ENCODE data around the gene CGB3. TPM values are rescaled to one million over a fixed set of nuclear protein-coding genes. Genes with fewer than 3 reads are reported as not detected.

Gene CGB3
- total RNA-seq, 1 experiment from 2014 or later = not detected

DNA sequence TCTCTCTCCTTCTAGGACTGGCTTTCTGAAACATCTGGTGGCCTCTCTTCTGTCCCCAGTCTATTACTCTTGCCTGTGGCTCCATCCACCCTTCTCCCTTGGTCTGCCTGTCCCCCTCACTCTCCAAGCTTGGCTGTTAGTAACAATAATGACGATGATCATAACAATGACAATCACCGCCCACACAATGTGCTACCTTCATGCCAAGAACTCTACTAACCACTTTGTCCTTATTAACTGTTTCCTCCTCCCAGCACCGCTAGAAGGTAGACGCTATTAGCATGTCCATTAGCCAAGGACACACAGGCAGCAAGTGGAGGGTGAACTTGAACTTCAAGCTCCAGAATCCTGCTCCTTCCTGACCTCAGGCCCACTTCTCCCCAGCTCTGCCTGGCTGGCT, 33.7 kb downstream of the CGB3 start:
- intact Hi-C loops (cut with micrococcal nuclease) = no loop called here
- H3K36me3 ChIP-seq (ENCODE audit: control insufficient read depth in 1 of 2, insufficient read depth in 2 of 2, low read length in 2 of 2) = peaks cover 11% of the 10 kb centered on the region in 2 experiments; a peak in 2 of 4 replicates
- DNase-seq (ENCODE audit: low read depth, low spot score) (no peak), ATAC-seq (no peak)
- ChIA-PET CTCF (no interaction called here), RAD21 (ENCODE audit: low non-redundant PET in 1 of 2, low total read pairs in 2 of 2, uncharacterized antibody in 2 of 2, unreplicated experiment in 2 of 2) (no interaction called here), POLR2A (no interaction called here)
- H3K27ac ChIP-seq (ENCODE audit: low read depth, low read length) = no peak overlapping the region
- H3K4me2 ChIP-seq (ENCODE audit: low read length) = no peak overlapping the region
- no peak overlapping the region for H3K4me3 ChIP-seq (replicated peaks in 1 of 2; ENCODE audit: low read depth in 1 of 2, low read length in 2 of 2)
- H3K4me1 ChIP-seq (ENCODE audit: control insufficient read depth in 1 of 2, insufficient read depth in 2 of 2, low read length in 2 of 2) = peaks cover 11 to 19% of the 10 kb centered on the region in 2 experiments
- H3K9me2 ChIP-seq (ENCODE audit: insufficient read depth) = no peaks in the 10 kb centered on the region
- H3K9me3 ChIP-seq (ENCODE audit: control insufficient read depth in 1 of 2, insufficient read depth in 1 of 2, low read depth in 1 of 2, low read length in 2 of 2) = no peaks in the 10 kb centered on the region
- H3K79me2 ChIP-seq (ENCODE audit: insufficient read depth, low read length) = peaks cover 43% of the 10 kb centered on the region
- no peaks in the 10 kb centered on the region for H3K27me3 ChIP-seq (ENCODE audit: insufficient read depth, low read length)
- TF ChIP-seq EZH2 (IDR thresholded peaks at IDR 0.05) (no peak), RAD21 (IDR thresholded peaks at IDR 0.05; ENCODE audit: low read depth) (no peak), CBX3 (IDR thresholded peaks at IDR 0.05; ENCODE audit: low read depth) (no peak), POLR2A (IDR thresholded peaks at IDR 0.05; ENCODE audit: borderline replicate concordance, extremely low read depth, insufficient read depth, insufficient read length) (no peak), SP1 (IDR thresholded peaks at IDR 0.05; ENCODE audit: low read depth) (no peak), SRF (IDR thresholded peaks at IDR 0.05; ENCODE audit: low read depth) (no peak), TCF7L2 (IDR thresholded peaks at IDR 0.05; ENCODE audit: borderline replicate concordance, extremely low read depth, insufficient read depth, insufficient read length) (no peak), ELF1 (IDR thresholded peaks at IDR 0.05; ENCODE audit: borderline replicate concordance, low read depth) (no peak), SIN3A (IDR thresholded peaks at IDR 0.05; ENCODE audit: low read depth) (no peak), POLR2AphosphoS5 (IDR thresholded peaks at IDR 0.05; ENCODE audit: low read depth, low read length) (no peak), EGR1 (IDR thresholded peaks at IDR 0.05; ENCODE audit: low read depth) (no peak), ZFX (IDR thresholded peaks at IDR 0.05) (no peak), CEBPB (IDR thresholded peaks at IDR 0.05; ENCODE audit: low read depth) (no peak), EZH2phosphoT487 (IDR thresholded peaks at IDR 0.05; ENCODE audit: borderline replicate concordance) (no peak), FOSL1 (IDR thresholded peaks at IDR 0.05; ENCODE audit: low read depth) (no peak), JUND (IDR thresholded peaks at IDR 0.05) (no peak)
- TF ChIP-seq, protein P1, sequence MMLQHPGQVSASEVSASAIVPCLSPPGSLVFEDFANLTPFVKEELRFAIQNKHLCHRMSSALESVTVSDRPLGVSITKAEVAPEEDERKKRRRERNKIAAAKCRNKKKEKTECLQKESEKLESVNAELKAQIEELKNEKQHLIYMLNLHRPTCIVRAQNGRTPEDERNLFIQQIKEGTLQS (IDR thresholded peaks at IDR 0.05) = no peak
- TF ChIP-seq, protein P2, sequence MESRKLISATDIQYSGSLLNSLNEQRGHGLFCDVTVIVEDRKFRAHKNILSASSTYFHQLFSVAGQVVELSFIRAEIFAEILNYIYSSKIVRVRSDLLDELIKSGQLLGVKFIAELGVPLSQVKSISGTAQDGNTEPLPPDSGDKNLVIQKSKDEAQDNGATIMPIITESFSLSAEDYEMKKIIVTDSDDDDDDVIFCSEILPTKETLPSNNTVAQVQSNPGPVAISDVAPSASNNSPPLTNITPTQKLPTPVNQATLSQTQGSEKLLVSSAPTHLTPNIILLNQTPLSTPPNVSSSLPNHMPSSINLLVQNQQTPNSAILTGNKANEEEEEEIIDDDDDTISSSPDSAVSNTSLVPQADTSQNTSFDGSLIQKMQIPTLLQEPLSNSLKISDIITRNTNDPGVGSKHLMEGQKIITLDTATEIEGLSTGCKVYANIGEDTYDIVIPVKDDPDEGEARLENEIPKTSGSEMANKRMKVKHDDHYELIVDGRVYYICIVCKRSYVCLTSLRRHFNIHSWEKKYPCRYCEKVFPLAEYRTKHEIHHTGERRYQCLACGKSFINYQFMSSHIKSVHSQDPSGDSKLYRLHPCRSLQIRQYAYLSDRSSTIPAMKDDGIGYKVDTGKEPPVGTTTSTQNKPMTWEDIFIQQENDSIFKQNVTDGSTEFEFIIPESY (IDR thresholded peaks at IDR 0.05; ENCODE audit: extremely low read depth, insufficient replicate concordance, low read length) = no peak
- TF ChIP-seq, protein P3, sequence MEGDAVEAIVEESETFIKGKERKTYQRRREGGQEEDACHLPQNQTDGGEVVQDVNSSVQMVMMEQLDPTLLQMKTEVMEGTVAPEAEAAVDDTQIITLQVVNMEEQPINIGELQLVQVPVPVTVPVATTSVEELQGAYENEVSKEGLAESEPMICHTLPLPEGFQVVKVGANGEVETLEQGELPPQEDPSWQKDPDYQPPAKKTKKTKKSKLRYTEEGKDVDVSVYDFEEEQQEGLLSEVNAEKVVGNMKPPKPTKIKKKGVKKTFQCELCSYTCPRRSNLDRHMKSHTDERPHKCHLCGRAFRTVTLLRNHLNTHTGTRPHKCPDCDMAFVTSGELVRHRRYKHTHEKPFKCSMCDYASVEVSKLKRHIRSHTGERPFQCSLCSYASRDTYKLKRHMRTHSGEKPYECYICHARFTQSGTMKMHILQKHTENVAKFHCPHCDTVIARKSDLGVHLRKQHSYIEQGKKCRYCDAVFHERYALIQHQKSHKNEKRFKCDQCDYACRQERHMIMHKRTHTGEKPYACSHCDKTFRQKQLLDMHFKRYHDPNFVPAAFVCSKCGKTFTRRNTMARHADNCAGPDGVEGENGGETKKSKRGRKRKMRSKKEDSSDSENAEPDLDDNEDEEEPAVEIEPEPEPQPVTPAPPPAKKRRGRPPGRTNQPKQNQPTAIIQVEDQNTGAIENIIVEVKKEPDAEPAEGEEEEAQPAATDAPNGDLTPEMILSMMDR (IDR thresholded peaks at IDR 0.05 in 2 of 3, conservative IDR thresholded peaks at IDR 0.05 in 1 of 3; ENCODE audit: borderline replicate concordance in 1 of 3, insufficient read depth in 1 of 3, low read depth in 2 of 3, low read length in 2 of 3) = no peak
- TF ChIP-seq, protein P4, sequence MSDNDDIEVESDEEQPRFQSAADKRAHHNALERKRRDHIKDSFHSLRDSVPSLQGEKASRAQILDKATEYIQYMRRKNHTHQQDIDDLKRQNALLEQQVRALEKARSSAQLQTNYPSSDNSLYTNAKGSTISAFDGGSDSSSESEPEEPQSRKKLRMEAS (IDR thresholded peaks at IDR 0.05) = no peak
- H2AFZ ChIP-seq (ENCODE audit: low read depth, low read length, poor library complexity, severe bottlenecking) = no peak overlapping the region
- H3K9ac ChIP-seq (ENCODE audit: low read length) = no peak overlapping the region
- H4K20me1 ChIP-seq (ENCODE audit: insufficient read depth) = no peaks in the 10 kb centered on the region
- BruUV-seq (replicated peaks) = no TSS peak

All from HCT116 (cell line).